Stimulated activated naive CD4-positive, alpha-beta T cell (primary cell): ENCODE measurements around the gene ZSWIM6.

ENCODE experiments used
- DNase-seq, 6 experiments: peaks; one replicate each; lab custom pipeline; 2025; lab: John Stamatoyannopoulos, UW

Gene ZSWIM6

GRCh38 chr5:61595426-61595825 is 263.4 kb downstream of the ZSWIM6 start:
- DNase-seq: no peak
